H9 (cell line): ENCODE measurements around the gene CMAS. TPM values are rescaled to one million over a fixed set of nuclear protein-coding genes. Genes with fewer than 3 reads are reported as not detected.

Experiments
- DNase-seq: peaks from one replicate; pipeline ENCODE4 v3.0.0-alpha.2; 2017
- H2AFZ ChIP-seq: one replicate; pipeline ENCODE4 v1.6.1; 2013; ENCODE audit warnings: mild to moderate bottlenecking, low read length, control low read depth, moderate library complexity
- H2AK5ac ChIP-seq: 2 replicates; pipeline ENCODE4 v1.6.1; 2013; ENCODE audit warnings: low read length, control low read depth, mixed read lengths; ENCODE audit not compliant: insufficient read length
- H2BK120ac ChIP-seq: one replicate; pipeline ENCODE4 v1.6.1; 2013; ENCODE audit warnings: low read depth, mild to moderate bottlenecking, low read length, control low read depth, inconsistent platforms; ENCODE audit not compliant: poor library complexity, severe bottlenecking
- H2BK12ac ChIP-seq: 2 replicates; pipeline ENCODE4 v1.6.1; 2013; ENCODE audit warnings: low read length, control low read depth, mixed read lengths, low read depth; ENCODE audit not compliant: insufficient read length
- H2BK15ac ChIP-seq: 2 replicates; pipeline ENCODE4 v1.6.1; 2013; ENCODE audit warnings: low read depth, low read length, control low read depth
- H2BK20ac ChIP-seq: one replicate; pipeline ENCODE4 v1.6.1; 2013; ENCODE audit warnings: low read depth, mild to moderate bottlenecking, low read length, control low read depth, inconsistent platforms; ENCODE audit not compliant: poor library complexity, severe bottlenecking
- H2BK5ac ChIP-seq: 2 replicates; pipeline ENCODE4 v1.6.1; 2013; ENCODE audit warnings: low read length, control low read depth, mixed read lengths; ENCODE audit not compliant: insufficient read length
- H3K14ac ChIP-seq: 2 replicates; pipeline ENCODE4 v1.6.1; 2013; ENCODE audit warnings: low read length, control low read depth; ENCODE audit not compliant: insufficient read depth
- H3K18ac ChIP-seq: 2 replicates; pipeline ENCODE4 v1.6.1; 2013; ENCODE audit warnings: low read depth, mild to moderate bottlenecking, mixed read lengths, low read length, control low read depth; ENCODE audit not compliant: insufficient read length
- H3K23ac ChIP-seq: 2 replicates; pipeline ENCODE4 v1.6.1; 2013; ENCODE audit warnings: low read length, control low read depth, mixed read lengths, low read depth; ENCODE audit not compliant: insufficient read length
- H3K23me2 ChIP-seq: 2 replicates; pipeline ENCODE4 v1.6.1; 2013; ENCODE audit warnings: low read depth, mild to moderate bottlenecking, mixed read lengths, low read length, control low read depth; ENCODE audit not compliant: insufficient read length, poor library complexity, severe bottlenecking
- H3K27ac ChIP-seq: 2 replicates; pipeline ENCODE4 v1.5.1; 2013; ENCODE audit warnings: low read length, control low read depth, mixed read lengths, low read depth; ENCODE audit not compliant: insufficient read length
- H3K27me3 ChIP-seq: 2 replicates; pipeline ENCODE4 v1.6.1; 2013; ENCODE audit warnings: low read length, control low read depth, inconsistent platforms; ENCODE audit not compliant: insufficient read depth
- H3K4ac ChIP-seq: 2 replicates; pipeline ENCODE4 v1.6.1; 2013; ENCODE audit warnings: low read depth, mild to moderate bottlenecking, control low read depth, inconsistent platforms, low read length, moderate library complexity
- H3K4me1 ChIP-seq: 2 replicates; pipeline ENCODE4 v1.6.1; 2013; ENCODE audit warnings: low read length, control low read depth, inconsistent platforms; ENCODE audit not compliant: insufficient read depth
- H3K4me2 ChIP-seq: 2 replicates; pipeline ENCODE4 v1.6.1; 2013; ENCODE audit warnings: low read length, control low read depth, mixed read lengths; ENCODE audit not compliant: insufficient read length, insufficient read depth
- H3K56ac ChIP-seq: 2 replicates; pipeline ENCODE4 v1.6.1; 2013; ENCODE audit warnings: low read depth, mild to moderate bottlenecking, mixed read lengths, low read length, control low read depth; ENCODE audit not compliant: insufficient read length
- H3K79me1 ChIP-seq: 2 replicates; pipeline ENCODE4 v1.6.1; 2013; ENCODE audit warnings: low read depth, mild to moderate bottlenecking, moderate library complexity, low read length, control low read depth, inconsistent platforms; ENCODE audit not compliant: insufficient read depth, poor library complexity, severe bottlenecking
- H3K79me2 ChIP-seq: 2 replicates; pipeline ENCODE4 v1.6.1; 2013; ENCODE audit warnings: low read length, control low read depth, inconsistent platforms; ENCODE audit not compliant: insufficient read depth
- H3K9ac ChIP-seq: 2 replicates; pipeline ENCODE4 v1.6.1; 2013; ENCODE audit warnings: low read length, control low read depth, mixed read lengths; ENCODE audit not compliant: insufficient read length; ENCODE audit errors: extremely low read depth
- H3K9me3 ChIP-seq: one replicate; pipeline ENCODE4 v1.6.1; 2013; ENCODE audit warnings: low read depth, low read length, inconsistent platforms; ENCODE audit not compliant: control insufficient read depth
- H3T11ph ChIP-seq: one replicate; pipeline ENCODE4 v1.6.1; 2013; ENCODE audit warnings: mild to moderate bottlenecking, low read length, control low read depth, inconsistent platforms
- H4K20me1 ChIP-seq: one replicate; pipeline ENCODE4 v1.6.1; 2013; ENCODE audit not compliant: control insufficient read depth, insufficient read length, insufficient read depth
- H4K5ac ChIP-seq: 2 replicates; pipeline ENCODE4 v1.6.1; 2013; ENCODE audit warnings: low read depth, mild to moderate bottlenecking, mixed read lengths, low read length, control low read depth; ENCODE audit not compliant: insufficient read length
- H4K8ac ChIP-seq: replicated peaks from 2 replicates; pipeline ENCODE4 v1.6.1; 2013; ENCODE audit warnings: low read length, control low read depth, mixed read lengths, low read depth; ENCODE audit not compliant: insufficient read length
- H4K91ac ChIP-seq: 2 replicates; pipeline ENCODE4 v1.6.1; 2013; ENCODE audit warnings: low read depth, mild to moderate bottlenecking, moderate library complexity, mixed read lengths, low read length, control low read depth; ENCODE audit not compliant: insufficient read length
- H3K27ac Mint-ChIP-seq, 3 experiments: 2 replicates in 2 of 3; 3 replicates in 1 of 3; pipeline ENCODE4 v1.8.0; 2020 to 2021; ENCODE audit warnings: mixed read lengths in 3 of 3, mild to moderate bottlenecking in 1 of 3, moderate library complexity in 1 of 3
- H3K27me3 Mint-ChIP-seq: 2 replicates; pipeline ENCODE4 v1.8.0; 2021; ENCODE audit warnings: low read depth, mild to moderate bottlenecking, moderate library complexity, mixed read lengths
- H3K36me3 Mint-ChIP-seq, 3 experiments: 2 replicates in 2 of 3; 3 replicates in 1 of 3; pipeline ENCODE4 v1.8.0; 2020 to 2021; ENCODE audit warnings: low read depth in 3 of 3, mixed read lengths in 3 of 3; ENCODE audit not compliant: insufficient read depth in 1 of 3
- H3K4me1 Mint-ChIP-seq, 2 experiments: 2 replicates each; pipeline ENCODE4 v1.8.0; 2020; ENCODE audit warnings: mixed read lengths in 2 of 2
- H3K4me3 Mint-ChIP-seq, 2 experiments: 2 replicates in 1 of 2; 3 replicates in 1 of 2; pipeline ENCODE4 v1.8.0; 2020 to 2021; ENCODE audit warnings: mild to moderate bottlenecking in 2 of 2, mixed read lengths in 2 of 2, moderate library complexity in 1 of 2
- H3K9me3 Mint-ChIP-seq, 2 experiments: 2 replicates in 1 of 2; 3 replicates in 1 of 2; pipeline ENCODE4 v1.8.0; 2020; ENCODE audit warnings: mild to moderate bottlenecking in 2 of 2, mixed read lengths in 2 of 2, moderate library complexity in 1 of 2
- CTCF ChIP-seq: fragments of 200-600 bp; sonication (generic); conservative IDR thresholded peaks from 3 replicates; pipeline ENCODE4 v1.8.0; 2021; ENCODE audit warnings: antibody characterized with exemption, mild to moderate bottlenecking
- total RNA-seq: library from RNA; stranded (reverse); gene quantifications from 2 replicates; pipeline ENCODE4 v1.2.1, GENCODE V29; 2021

Gene CMAS
- total RNA-seq, 1 experiment from 2014 or later, result 47.4 TPM

GRCh38 chr12:22038734-22039133, 7.3 kb upstream of the CMAS start:
- H3K4me1 Mint-ChIP-seq, result peaks cover 0 to under 1% of the 10 kb centered on the region in 2 experiments; a peak in 2 of 4 replicates

More at GRCh38 chr12:22038734-22039133, 7.3 kb upstream of the CMAS start:
- Histone ChIP-seq H2BK120ac (no peak overlapping the region), H3K56ac (no peak overlapping the region), H4K91ac (no peak overlapping the region), H4K5ac (no peak overlapping the region), H2BK5ac (no peak overlapping the region), H3K9me3 (no peaks in the 10 kb centered on the region), H3K14ac (no peak overlapping the region), H2BK12ac (no peak overlapping the region), H3K23me2 (no peaks in the 10 kb centered on the region), H3K23ac (no peak overlapping the region), H3K79me2 (no peaks in the 10 kb centered on the region), H3K27ac (no peak overlapping the region), H4K8ac (no peak overlapping the region), H2BK15ac (no peak overlapping the region), H3K9ac (no peak overlapping the region), H3K79me1 (no peaks in the 10 kb centered on the region), H4K20me1 (no peaks in the 10 kb centered on the region), H3K4ac (no peak overlapping the region), H3K27me3 (no peaks in the 10 kb centered on the region), H3T11ph (no peak overlapping the region), H3K18ac (no peak overlapping the region), H2AFZ (no peak overlapping the region), H3K4me1 (no peaks in the 10 kb centered on the region), H3K4me2 (no peak overlapping the region), H2AK5ac (no peak overlapping the region), H2BK20ac (no peak overlapping the region)
- no peaks in the 10 kb centered on the region for H3K27me3 Mint-ChIP-seq
- DNase-seq, result no peak
- no peak overlapping the region for H3K27ac Mint-ChIP-seq
- peaks cover 0 to 3% of the 10 kb centered on the region in 2 experiments; a peak in 2 of 5 replicates for H3K9me3 Mint-ChIP-seq
- H3K36me3 Mint-ChIP-seq, result no peaks in the 10 kb centered on the region
- no peak overlapping the region for H3K4me3 Mint-ChIP-seq
- TF ChIP-seq CTCF, result no peak
